HepG2 (cell line): ENCODE results near the gene CDK17. TPM values are rescaled to one million over a fixed set of nuclear protein-coding genes. Genes with fewer than 3 reads are reported as not detected.

Experiments used
- ATAC-seq: fragments of 200-7000 bp; cut with Tn5 transposase; 3 replicates; pipeline ENCODE4 v1.9.1; 2020; ENCODE audit warnings: mild to moderate bottlenecking, moderate library complexity
- BruUV-seq: library from RNA; stranded (reverse); fragments of 400-500 nt; replicated peaks from 2 replicates; lab custom pipeline; 2021; lab: Mats Ljungman, UMichigan
- CTCF ChIA-PET: fragments of 300-600 bp; formaldehyde crosslinking; extraction: SDS; loops from one replicate; lab custom pipeline; 2021; ENCODE audit warnings: low total read pairs, inconsistent platforms, low intra/inter-chr PET ratio; lab: Yijun Ruan, JAX
- POLR2A ChIA-PET: fragments of 350-600 bp; sonication (Branson Sonifier 250); formaldehyde crosslinking; loops from one replicate; lab custom pipeline; 2020; ENCODE audit warnings: antibody characterized with exemption, inconsistent platforms; lab: Yijun Ruan, JAX
- DNase-seq: peaks from one replicate; pipeline ENCODE4 v3.0.0-alpha.2; 2015; ENCODE audit warnings: low spot score
- FAIRE-seq: peaks from 3 replicates; lab custom pipeline; 2011; peaks lifted over from hg19 to GRCh38; lab: Jason Lieb, UNC
- H2AFZ ChIP-seq: one replicate; pipeline ENCODE4 v1.6.1; 2011; ENCODE audit warnings: low read length, inconsistent platforms
- H3K27ac ChIP-seq: fragments of 300-600 bp; 3 replicates; pipeline ENCODE4 v1.8.0; 2011; ENCODE audit warnings: mixed run types, mild to moderate bottlenecking, mixed read lengths, low read length, inconsistent platforms; ENCODE audit not compliant: insufficient read depth; ENCODE audit errors: extremely low read length
- H3K27me3 ChIP-seq, 2 experiments: fragments of 200-600 bp in 1 of 2; 2 replicates in 1 of 2; 3 replicates in 1 of 2; pipeline versions ENCODE4 v1.6.0 to v1.8.0; 2011; ENCODE audit warnings: low read length in 2 of 2, mild to moderate bottlenecking in 2 of 2, moderate library complexity in 2 of 2, inconsistent platforms in 1 of 2; ENCODE audit not compliant: insufficient read depth in 2 of 2, control insufficient read depth in 1 of 2
- H3K36me3 ChIP-seq, 2 experiments: fragments of 200-600 bp in 1 of 2; replicated peaks in 1 of 2; 2 replicates in 1 of 2; 3 replicates in 1 of 2; pipeline versions ENCODE4 v1.5.1 to v1.8.0; 2011; ENCODE audit warnings: low read length in 2 of 2, inconsistent platforms in 1 of 2; ENCODE audit not compliant: insufficient read depth in 2 of 2, control insufficient read depth in 1 of 2
- H3K4me1 ChIP-seq: 2 replicates; pipeline ENCODE4 v1.5.1; 2012; ENCODE audit warnings: low read length, inconsistent platforms; ENCODE audit not compliant: insufficient read depth
- H3K4me2 ChIP-seq: 2 replicates; pipeline ENCODE4 v1.6.0; 2011; ENCODE audit warnings: low read depth, low read length, inconsistent platforms
- H3K4me3 ChIP-seq, 3 experiments: fragments of 200-600 bp in 1 of 3; sonication (generic), shearing (Covaris generic) in 1 of 3; replicated peaks in 1 of 3; 2 replicates each; pipeline ENCODE4 v1.5.1; 2011 to 2016; ENCODE audit warnings: low read length in 3 of 3, inconsistent platforms in 2 of 3, low read depth in 2 of 3, mild to moderate bottlenecking in 2 of 3, control low read depth in 1 of 3, mixed read lengths in 1 of 3; ENCODE audit not compliant: insufficient read depth in 1 of 3
- H3K79me2 ChIP-seq: one replicate; pipeline ENCODE4 v1.6.1; 2011; ENCODE audit warnings: low read length, inconsistent platforms; ENCODE audit not compliant: insufficient read depth
- H3K9ac ChIP-seq: 2 replicates; pipeline ENCODE4 v1.6.0; 2011; ENCODE audit warnings: mild to moderate bottlenecking, low read depth, low read length, inconsistent platforms; ENCODE audit not compliant: insufficient read depth
- H3K9me3 ChIP-seq: 2 replicates; pipeline ENCODE4 v1.5.1; 2012; ENCODE audit warnings: mild to moderate bottlenecking, low read length
- H4K20me1 ChIP-seq: 2 replicates; pipeline ENCODE4 v1.6.0; 2011; ENCODE audit warnings: inconsistent platforms, mild to moderate bottlenecking, low read length, moderate library complexity; ENCODE audit not compliant: insufficient read depth
- ARNT ChIP-seq: fragments of 450-650 bp; IDR thresholded peaks from 2 replicates; pipeline ENCODE4 v1.6.1; 2017
- E2F1 ChIP-seq: sonication (generic); formaldehyde crosslinking; IDR thresholded peaks from 2 replicates; pipeline ENCODE4 v1.5.0; 2020; ENCODE audit warnings: missing genetic modification reagents
- ELK4 ChIP-seq: sonication (generic); formaldehyde crosslinking; IDR thresholded peaks from 2 replicates; pipeline ENCODE4 v1.9.0; 2021; ENCODE audit warnings: missing genetic modification reagents, borderline replicate concordance
- HCFC1 ChIP-seq: fragments of 150-350 bp; IDR thresholded peaks from 2 replicates; pipeline ENCODE4 v1.6.1; 2014; ENCODE audit warnings: low read depth, low read length
- HOXA3 ChIP-seq: sonication (generic); formaldehyde crosslinking; IDR thresholded peaks from 2 replicates; pipeline ENCODE4 v1.5.0; 2020; ENCODE audit warnings: missing genetic modification reagents
- POLR2AphosphoS5 ChIP-seq: IDR thresholded peaks from 2 replicates; pipeline ENCODE4 v1.6.1; 2012; ENCODE audit warnings: low read depth, low read length
- POLR2G ChIP-seq: fragments of 200-400 bp; formaldehyde crosslinking; IDR thresholded peaks from 2 replicates; pipeline ENCODE4 v1.6.1; 2018; ENCODE audit warnings: mild to moderate bottlenecking, low read depth, low read length, moderate library complexity
- RARG ChIP-seq: sonication (generic); formaldehyde crosslinking; IDR thresholded peaks from 2 replicates; pipeline ENCODE4 v1.4.0; 2020; ENCODE audit warnings: low read depth, mild to moderate bottlenecking, missing genetic modification reagents
- USF2 ChIP-seq, 2 experiments: sonication (generic) in 1 of 2; formaldehyde crosslinking in 1 of 2; IDR thresholded peaks; 2 replicates each; pipeline versions ENCODE4 v1.5.1 to v1.6.1; 2011 to 2020; ENCODE audit warnings: borderline replicate concordance in 1 of 2, low read depth in 1 of 2, low read length in 1 of 2, mild to moderate bottlenecking in 1 of 2, missing genetic modification reagents in 1 of 2, moderate library complexity in 1 of 2
- ZNF446 ChIP-seq: sonication (generic); formaldehyde crosslinking; IDR thresholded peaks from 2 replicates; pipeline ENCODE4 v1.5.0; 2020; ENCODE audit warnings: mild to moderate bottlenecking, missing genetic modification reagents
- ZNF501 ChIP-seq: sonication (generic); formaldehyde crosslinking; IDR thresholded peaks from 2 replicates; pipeline ENCODE4 v1.5.1; 2020; ENCODE audit warnings: mild to moderate bottlenecking, moderate library complexity, missing genetic modification reagents
- ZNF572 ChIP-seq: sonication (generic); formaldehyde crosslinking; IDR thresholded peaks from 2 replicates; pipeline ENCODE4 v1.5.1; 2020; ENCODE audit warnings: mild to moderate bottlenecking, missing genetic modification reagents
- ZNF605 ChIP-seq: sonication (generic); formaldehyde crosslinking; IDR thresholded peaks from 2 replicates; pipeline ENCODE4 v1.8.0; 2022; ENCODE audit warnings: mild to moderate bottlenecking, missing genetic modification reagents
- ZNF614 ChIP-seq: IDR thresholded peaks from 2 replicates; pipeline ENCODE4 v1.6.1; 2018; ENCODE audit warnings: missing biosample characterization, missing genetic modification reagents, inconsistent platforms, borderline replicate concordance
- ZNF644 ChIP-seq: IDR thresholded peaks from 2 replicates; pipeline ENCODE4 v1.6.1; 2016; ENCODE audit warnings: low read depth
- ZNF839 ChIP-seq: sonication (generic); formaldehyde crosslinking; IDR thresholded peaks from 2 replicates; pipeline ENCODE4 v1.4.0; 2020; ENCODE audit warnings: missing genetic modification reagents, mild to moderate bottlenecking, borderline replicate concordance
- ZSCAN5A ChIP-seq: sonication (generic); formaldehyde crosslinking; IDR thresholded peaks from 2 replicates; pipeline ENCODE4 v1.8.0; 2022; ENCODE audit warnings: mild to moderate bottlenecking, missing genetic modification reagents, borderline replicate concordance
- WGBS: methylation state at CpG from one replicate; pipeline ENCODE4 v1.1.6; 2017; ENCODE audit warnings: low lambda C conversion rate; 5-methylcytosine and 5-hydroxymethylcytosine counted together
- in situ Hi-C: cut with HindIII; loops from 2 replicates; pipeline ENCODE4 v1.10.0; 2017; ENCODE audit warnings: low pct_unique_long_range_greater_than_20kb; ENCODE audit not compliant: extremely low pct_ligation_motif_present
- intact Hi-C: fragments of 100-400 bp; cut with micrococcal nuclease; formaldehyde crosslinking; loops from one replicate; pipeline ENCODE4 v1.10.0; 2022; ENCODE audit not compliant: unreplicated experiment
- polyA plus RNA-seq, 8 experiments: library from polyadenylated mRNA; depleted of rRNA in 3 of 8; stranded (reverse) in 7 of 8; unstranded in 1 of 8; fragments of >200 nt; fragmentation: Illumina TruSeq in 4 of 8; extraction: Trizol in 4 of 8; gene quantifications; 2 replicates each; pipeline versions ENCODE4 v1.2.1 to v1.2.3, GENCODE V29; 2011 to 2016; ENCODE audit warnings: low read depth in 4 of 8, missing spikeins in 1 of 8, mixed read lengths in 1 of 8; ENCODE audit not compliant: insufficient read depth in 1 of 8
- total RNA-seq, 5 experiments: library from RNA; depleted of rRNA; stranded (reverse); fragments of >200 nt; fragmentation: Illumina TruSeq; extraction: Trizol; gene quantifications; 2 replicates each; pipeline ENCODE4 v1.2.3, GENCODE V29; 2016; ENCODE audit warnings: low read depth in 1 of 5
- TF ChIP-seq, protein P1 (sequence below): sonication (generic); formaldehyde crosslinking; conservative IDR thresholded peaks from 2 replicates; pipeline ENCODE4 v1.8.0; 2022; ENCODE audit warnings: missing genetic modification reagents

The CDK17 gene
- total and polyA plus RNA-seq, 2 of the 13 experiments (the other 11 are each of a cell fraction or from before 2014, with no cell fraction given): 9.9 to 22.3 TPM

- FAIRE-seq: no peak
- no TSS peak for BruUV-seq
- H3K27ac ChIP-seq: no peak overlapping the region
- no peaks in the 10 kb centered on the region for H3K9me3 ChIP-seq
- POLR2A ChIA-PET: no interaction called here
- TF ChIP-seq ZNF614: no peak
- no peak for TF ChIP-seq USF2 (IDR thresholded peaks at IDR 0.05; ENCODE audit: low read depth, low read length)
- no peak for TF ChIP-seq USF2 (CRISPR knock-in tag; IDR thresholded peaks at IDR 0.05; ENCODE audit: borderline replicate concordance)
- TF ChIP-seq POLR2G: no peak
- TF ChIP-seq ARNT: no peak
- TF ChIP-seq E2F1 (CRISPR knock-in tag): no peak
- TF ChIP-seq ZNF839: no peak
- TF ChIP-seq RARG: no peak
- TF ChIP-seq ZNF501 (CRISPR knock-in tag): no peak
- no peak for TF ChIP-seq POLR2AphosphoS5
- no peak for TF ChIP-seq ELK4 (CRISPR knock-in tag)
- no peak for TF ChIP-seq ZNF446 (CRISPR knock-in tag)
- TF ChIP-seq HOXA3: no peak
- no peak for TF ChIP-seq ZSCAN5A (CRISPR knock-in tag)
- no peak for TF ChIP-seq ZNF572
- TF ChIP-seq ZNF644 (CRISPR knock-in tag): no peak
- TF ChIP-seq, protein P1, sequence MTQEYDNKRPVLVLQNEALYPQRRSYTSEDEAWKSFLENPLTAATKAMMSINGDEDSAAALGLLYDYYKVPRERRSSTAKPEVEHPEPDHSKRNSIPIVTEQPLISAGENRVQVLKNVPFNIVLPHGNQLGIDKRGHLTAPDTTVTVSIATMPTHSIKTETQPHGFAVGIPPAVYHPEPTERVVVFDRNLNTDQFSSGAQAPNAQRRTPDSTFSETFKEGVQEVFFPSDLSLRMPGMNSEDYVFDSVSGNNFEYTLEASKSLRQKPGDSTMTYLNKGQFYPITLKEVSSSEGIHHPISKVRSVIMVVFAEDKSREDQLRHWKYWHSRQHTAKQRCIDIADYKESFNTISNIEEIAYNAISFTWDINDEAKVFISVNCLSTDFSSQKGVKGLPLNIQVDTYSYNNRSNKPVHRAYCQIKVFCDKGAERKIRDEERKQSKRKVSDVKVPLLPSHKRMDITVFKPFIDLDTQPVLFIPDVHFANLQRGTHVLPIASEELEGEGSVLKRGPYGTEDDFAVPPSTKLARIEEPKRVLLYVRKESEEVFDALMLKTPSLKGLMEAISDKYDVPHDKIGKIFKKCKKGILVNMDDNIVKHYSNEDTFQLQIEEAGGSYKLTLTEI: no peak
- no peak for TF ChIP-seq ZNF605
- no peak for TF ChIP-seq HCFC1
- ATAC-seq: no peak
- H4K20me1 ChIP-seq: peaks cover 37% of the 10 kb centered on the region
- H2AFZ ChIP-seq: no peak overlapping the region
- 87% methylated on average over 2 of the region's 2 CpGs for WGBS
- in situ Hi-C loops: no loop called here
- peaks cover 25% of the 10 kb centered on the region for H3K4me1 ChIP-seq
- intact Hi-C loops: loop anchor here (5.0 kb wide), 1 partner anchor 59 kb away; no protein-coding TSS in a partner anchor
- no peak overlapping the region for H3K9ac ChIP-seq
- CTCF ChIA-PET: no interaction called here
- H3K4me3 ChIP-seq: no peak overlapping the region
- peaks cover 76% of the 10 kb centered on the region for H3K79me2 ChIP-seq
- H3K27me3 ChIP-seq: peaks cover 0 to 3% of the 10 kb centered on the region in 2 experiments; a peak in 1 of 5 replicates
- no peak overlapping the region for H3K4me2 ChIP-seq
- no peak for DNase-seq
- no peaks in the 10 kb centered on the region for H3K36me3 ChIP-seq
These were observed 4.0 kb downstream of the CDK17 start for GRCh38 chr12:96396209-96396608.
